BLaER1 treated with 17β-estradiol and CSF1 and Interleukin-3, amounts not matched to agents 10 nM and 100 nM (cell line): ENCODE data around the gene NDUFS7.

Experiments
- H3K27ac ChIP-seq, 11 experiments: shearing (Covaris generic); formaldehyde crosslinking; 2 replicates each; pipeline ENCODE4 v1.8.1; 2022
- H3K27me3 ChIP-seq, 11 experiments: shearing (Covaris generic); formaldehyde crosslinking; 2 replicates each; pipeline ENCODE4 v1.8.1; 2022
- H3K36me3 ChIP-seq, 11 experiments: shearing (Covaris generic); formaldehyde crosslinking; 2 replicates each; pipeline ENCODE4 v1.8.1; 2022
- H3K4me1 ChIP-seq, 10 experiments: shearing (Covaris generic); formaldehyde crosslinking; 2 replicates each; pipeline ENCODE4 v1.8.1; 2022
- H3K4me2 ChIP-seq, 11 experiments: shearing (Covaris generic); formaldehyde crosslinking; 2 replicates each; pipeline ENCODE4 v1.8.1; 2022
- H3K4me3 ChIP-seq, 10 experiments: shearing (Covaris generic); formaldehyde crosslinking; 2 replicates each; pipeline ENCODE4 v1.8.1; 2022
- H3K9ac ChIP-seq, 11 experiments: shearing (Covaris generic); formaldehyde crosslinking; 2 replicates each; pipeline ENCODE4 v1.8.1; 2022
- H3K9me3 ChIP-seq, 11 experiments: shearing (Covaris generic); formaldehyde crosslinking; replicated peaks in 1 of 11; 2 replicates each; pipeline ENCODE4 v1.8.1; 2022
- H4K20me1 ChIP-seq, 11 experiments: shearing (Covaris generic); formaldehyde crosslinking; 2 replicates each; pipeline ENCODE4 v1.8.1; 2022
- Cebpa-rat ChIP-seq, 11 experiments: shearing (Covaris generic); IDR thresholded peaks; 2 replicates each; pipeline ENCODE4 v1.8.1; 2022

The NDUFS7 gene

GRCh38 chr19:1361601-1362386 lies 21.9 kb upstream of the NDUFS7 start:
- peak overlapping the region in 7 of 10 experiments; percentile 40 to 59 (median 46); a peak in 13 of 20 replicates for H3K4me3 ChIP-seq
- H3K27ac ChIP-seq = peak overlapping the region in 9 of 11 experiments; percentile 49 to 92 (median 76); a peak in 18 of 22 replicates
- no peak for TF ChIP-seq Cebpa-rat (IDR thresholded peaks at IDR 0.05)
- peaks cover 0 to 12% (median 0%) of the 10 kb centered on the region in 11 experiments; a peak in 2 of 22 replicates for H3K27me3 ChIP-seq
- H4K20me1 ChIP-seq = peaks cover 0 to 74% (median 0%) of the 10 kb centered on the region in 11 experiments; a peak in 10 of 22 replicates
- H3K9ac ChIP-seq = peak overlapping the region in 8 of 11 experiments; percentile 55 to 81 (median 68); a peak in 13 of 22 replicates
- peaks cover 45 to 70% (median 55%) of the 10 kb centered on the region in 11 experiments for H3K36me3 ChIP-seq
- H3K4me2 ChIP-seq = peak overlapping the region; percentile 81 to 100 (median 95)
- no peaks in the 10 kb centered on the region for H3K9me3 ChIP-seq
- peaks cover 60 to 90% (median 80%) of the 10 kb centered on the region in 10 experiments for H3K4me1 ChIP-seq

- peak overlapping the region in 9 of 11 experiments; percentile 46 to 81 (median 66); a peak in 17 of 22 replicates for H3K9ac ChIP-seq
- peaks cover 38 to 66% (median 50%) of the 10 kb centered on the region in 11 experiments for H3K36me3 ChIP-seq
Measured at GRCh38 chr19:1362387-1363257, 21.1 kb upstream of the NDUFS7 start.

GRCh38 chr19:1363599-1363998 lies 20.1 kb upstream of the NDUFS7 start:
- Histone ChIP-seq H3K4me1 (peaks cover 78 to 100% (median 95%) of the 10 kb centered on the region in 10 experiments), H3K27me3 (peaks cover 0 to 12% (median 0%) of the 10 kb centered on the region in 11 experiments; a peak in 2 of 22 replicates), H3K9ac (peak overlapping the region; percentile 3 to 81 (median 63); a peak in 19 of 22 replicates), H3K9me3 (no peaks in the 10 kb centered on the region), H3K27ac (peak overlapping the region in 9 of 11 experiments; percentile 34 to 92 (median 76); a peak in 17 of 22 replicates), H3K4me3 (peak overlapping the region in 8 of 10 experiments; percentile 28 to 59 (median 42); a peak in 15 of 20 replicates), H3K36me3 (peaks cover 28 to 59% (median 41%) of the 10 kb centered on the region in 11 experiments; a peak in 21 of 22 replicates), H4K20me1 (peaks cover 0 to 87% (median 0%) of the 10 kb centered on the region in 11 experiments; a peak in 9 of 22 replicates), H3K4me2 (peak overlapping the region; percentile 81 to 100 (median 95))
- TF ChIP-seq Cebpa-rat (IDR thresholded peaks at IDR 0.05) = no peak; a peak in 1 of 22 replicates

More at GRCh38 chr19:1362387-1363257, 21.1 kb upstream of the NDUFS7 start:
- no peak for TF ChIP-seq Cebpa-rat (IDR thresholded peaks at IDR 0.05)
- Histone ChIP-seq H3K27ac (peak overlapping the region in 9 of 11 experiments; percentile 34 to 92 (median 76); a peak in 15 of 22 replicates), H3K4me3 (peak overlapping the region in 8 of 10 experiments; percentile 28 to 59 (median 42); a peak in 15 of 20 replicates), H3K4me1 (peaks cover 68 to 93% (median 85%) of the 10 kb centered on the region in 10 experiments), H3K27me3 (peaks cover 0 to 12% (median 0%) of the 10 kb centered on the region in 11 experiments; a peak in 2 of 22 replicates), H3K4me2 (peak overlapping the region; percentile 81 to 100 (median 95)), H4K20me1 (peaks cover 0 to 81% (median 0%) of the 10 kb centered on the region in 11 experiments; a peak in 9 of 22 replicates), H3K9me3 (no peaks in the 10 kb centered on the region)

GRCh38 chr19:1364070-1364704 lies 19.5 kb upstream of the NDUFS7 start:
- TF ChIP-seq Cebpa-rat (IDR thresholded peaks at IDR 0.05) = no peak
- H3K4me2 ChIP-seq = peak overlapping the region; percentile 81 to 100 (median 95)
- H3K4me1 ChIP-seq = peaks cover 84 to 100% (median 99%) of the 10 kb centered on the region in 10 experiments

GRCh38 chr19:1365319-1366269 lies 18.1 kb upstream of the NDUFS7 start:
- peak overlapping the region in 7 of 11 experiments; percentile 27 to 81 (median 68); a peak in 12 of 22 replicates for H3K9ac ChIP-seq
- TF ChIP-seq Cebpa-rat (IDR thresholded peaks at IDR 0.05) = no peak
- H3K27ac ChIP-seq = peak overlapping the region in 7 of 11 experiments; percentile 14 to 92 (median 80); a peak in 13 of 22 replicates
- peaks cover 0 to 16% (median 0%) of the 10 kb centered on the region in 11 experiments; a peak in 2 of 22 replicates for H3K27me3 ChIP-seq
- H3K9me3 ChIP-seq = no peaks in the 10 kb centered on the region
- H3K4me3 ChIP-seq = no peak overlapping the region
- peaks cover 81 to 100% (median 100%) of the 10 kb centered on the region in 10 experiments for H3K4me1 ChIP-seq
- peaks cover 11 to 59% (median 33%) of the 10 kb centered on the region in 11 experiments; a peak in 18 of 22 replicates for H3K36me3 ChIP-seq
- H4K20me1 ChIP-seq = peaks cover 0 to 87% (median 0%) of the 10 kb centered on the region in 11 experiments; a peak in 9 of 22 replicates
- peak overlapping the region; percentile 17 to 100 (median 91); a peak in 21 of 22 replicates for H3K4me2 ChIP-seq

More at GRCh38 chr19:1364070-1364704, 19.5 kb upstream of the NDUFS7 start:
- Histone ChIP-seq H3K27ac (peak overlapping the region in 9 of 11 experiments; percentile 27 to 92 (median 76); a peak in 17 of 22 replicates), H3K4me3 (peak overlapping the region in 7 of 10 experiments; percentile 4 to 52 (median 42); a peak in 9 of 20 replicates), H3K9me3 (no peaks in the 10 kb centered on the region), H3K9ac (peak overlapping the region in 9 of 11 experiments; percentile 11 to 81 (median 66); a peak in 16 of 22 replicates), H3K36me3 (peaks cover 22 to 59% (median 37%) of the 10 kb centered on the region in 11 experiments; a peak in 20 of 22 replicates), H3K27me3 (peaks cover 0 to 12% (median 0%) of the 10 kb centered on the region in 11 experiments; a peak in 2 of 22 replicates), H4K20me1 (peaks cover 0 to 87% (median 0%) of the 10 kb centered on the region in 11 experiments; a peak in 9 of 22 replicates)

DNA sequence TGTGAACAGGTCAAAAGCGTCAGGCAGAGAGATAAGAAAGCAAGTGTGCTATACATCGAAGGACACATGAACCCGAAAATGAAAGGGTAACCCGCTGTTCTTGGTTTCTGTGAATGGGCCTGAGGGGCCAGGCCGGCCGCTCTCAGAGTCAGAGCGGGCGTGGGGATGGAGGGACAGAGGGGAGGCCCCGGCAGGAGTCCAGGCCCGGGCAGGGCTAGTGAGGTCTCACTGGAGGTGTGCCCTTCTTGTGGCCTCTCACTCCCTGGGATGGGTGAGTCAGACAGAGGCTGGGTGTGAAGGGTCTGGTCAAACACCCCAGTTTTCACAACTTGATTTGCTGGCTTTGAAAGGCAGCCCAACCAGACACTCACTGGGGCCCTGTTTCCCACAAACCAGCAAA lies 17.4 kb upstream of the NDUFS7 start:
- peaks cover 0 to 86% (median 0%) of the 10 kb centered on the region in 11 experiments; a peak in 9 of 22 replicates for H4K20me1 ChIP-seq
- peak overlapping the region in 6 of 11 experiments; percentile 50 to 81 (median 71); a peak in 11 of 22 replicates for H3K9ac ChIP-seq
- H3K27ac ChIP-seq = peak overlapping the region in 7 of 11 experiments; percentile 72 to 92 (median 80); a peak in 12 of 22 replicates
- H3K4me1 ChIP-seq = peaks cover 81 to 100% (median 100%) of the 10 kb centered on the region in 10 experiments
- H3K27me3 ChIP-seq = peaks cover 0 to 17% (median 0%) of the 10 kb centered on the region in 11 experiments; a peak in 2 of 22 replicates
- H3K36me3 ChIP-seq = peaks cover 11 to 57% (median 31%) of the 10 kb centered on the region in 11 experiments; a peak in 17 of 22 replicates
- no peak overlapping the region for H3K4me3 ChIP-seq
- H3K4me2 ChIP-seq = peak overlapping the region; percentile 68 to 100 (median 91)
- TF ChIP-seq Cebpa-rat (IDR thresholded peaks at IDR 0.05) = no peak
- H3K9me3 ChIP-seq = no peaks in the 10 kb centered on the region
